Measurements from ENCODE around the gene KPNA3.
"Not testable (repeated sequence)": the region's sequence is repeated elsewhere in the genome, so short reads cannot be mapped to it uniquely, and the experiment has no call there.

The KPNA3 gene

DNA sequence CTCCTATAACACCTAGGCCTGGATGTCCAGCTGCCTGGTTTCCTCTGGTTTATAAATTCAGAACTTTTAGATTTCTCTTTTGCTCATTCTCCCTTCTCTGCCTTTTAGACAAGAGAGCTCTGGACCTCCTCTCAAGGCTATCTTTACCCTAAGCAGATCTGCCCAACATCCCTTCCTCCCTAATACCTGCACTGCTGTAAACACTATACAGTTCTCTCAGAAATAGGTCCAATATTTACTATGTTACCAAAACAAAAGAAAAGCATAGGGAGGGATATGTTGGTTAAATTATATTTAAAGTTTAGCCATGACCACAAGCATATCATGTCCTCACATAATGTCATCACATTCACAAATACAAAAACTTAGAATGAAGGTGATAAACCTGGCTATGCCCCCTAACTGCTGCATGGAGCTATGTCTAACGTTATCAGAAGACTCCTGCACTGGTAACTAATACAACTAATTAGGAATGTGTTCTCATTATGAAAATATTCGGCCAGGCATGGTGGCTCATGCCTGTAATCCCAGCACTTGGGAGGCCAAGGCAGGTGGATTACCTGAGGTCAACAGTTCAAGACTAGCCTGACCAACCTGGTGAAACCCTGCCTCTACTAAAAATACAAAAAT is 18.0 kb downstream of the KPNA3 start:
- Histone ChIP-seq H3K4me3 (replicated peaks; ENCODE audit: insufficient read depth, low read length) (no peak overlapping the region), H3K27me3 (ENCODE audit: insufficient read depth, poor library complexity, severe bottlenecking) (no peaks in the 10 kb centered on the region), H3K27ac (replicated peaks) (no peak overlapping the region)
- TF ChIP-seq, protein P1, sequence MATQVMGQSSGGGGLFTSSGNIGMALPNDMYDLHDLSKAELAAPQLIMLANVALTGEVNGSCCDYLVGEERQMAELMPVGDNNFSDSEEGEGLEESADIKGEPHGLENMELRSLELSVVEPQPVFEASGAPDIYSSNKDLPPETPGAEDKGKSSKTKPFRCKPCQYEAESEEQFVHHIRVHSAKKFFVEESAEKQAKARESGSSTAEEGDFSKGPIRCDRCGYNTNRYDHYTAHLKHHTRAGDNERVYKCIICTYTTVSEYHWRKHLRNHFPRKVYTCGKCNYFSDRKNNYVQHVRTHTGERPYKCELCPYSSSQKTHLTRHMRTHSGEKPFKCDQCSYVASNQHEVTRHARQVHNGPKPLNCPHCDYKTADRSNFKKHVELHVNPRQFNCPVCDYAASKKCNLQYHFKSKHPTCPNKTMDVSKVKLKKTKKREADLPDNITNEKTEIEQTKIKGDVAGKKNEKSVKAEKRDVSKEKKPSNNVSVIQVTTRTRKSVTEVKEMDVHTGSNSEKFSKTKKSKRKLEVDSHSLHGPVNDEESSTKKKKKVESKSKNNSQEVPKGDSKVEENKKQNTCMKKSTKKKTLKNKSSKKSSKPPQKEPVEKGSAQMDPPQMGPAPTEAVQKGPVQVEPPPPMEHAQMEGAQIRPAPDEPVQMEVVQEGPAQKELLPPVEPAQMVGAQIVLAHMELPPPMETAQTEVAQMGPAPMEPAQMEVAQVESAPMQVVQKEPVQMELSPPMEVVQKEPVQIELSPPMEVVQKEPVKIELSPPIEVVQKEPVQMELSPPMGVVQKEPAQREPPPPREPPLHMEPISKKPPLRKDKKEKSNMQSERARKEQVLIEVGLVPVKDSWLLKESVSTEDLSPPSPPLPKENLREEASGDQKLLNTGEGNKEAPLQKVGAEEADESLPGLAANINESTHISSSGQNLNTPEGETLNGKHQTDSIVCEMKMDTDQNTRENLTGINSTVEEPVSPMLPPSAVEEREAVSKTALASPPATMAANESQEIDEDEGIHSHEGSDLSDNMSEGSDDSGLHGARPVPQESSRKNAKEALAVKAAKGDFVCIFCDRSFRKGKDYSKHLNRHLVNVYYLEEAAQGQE (IDR thresholded peaks at IDR 0.05; ENCODE audit: insufficient replicate concordance, low read depth): no peak
- TF ChIP-seq POLR2AphosphoS5 (IDR thresholded peaks at IDR 0.05; ENCODE audit: low read depth) (no peak), SPI1 (IDR thresholded peaks at IDR 0.05; ENCODE audit: borderline replicate concordance, low read depth) (no peak), GABPA (IDR thresholded peaks at IDR 0.05; ENCODE audit: low read depth) (no peak)
- TF ChIP-seq, protein P2, sequence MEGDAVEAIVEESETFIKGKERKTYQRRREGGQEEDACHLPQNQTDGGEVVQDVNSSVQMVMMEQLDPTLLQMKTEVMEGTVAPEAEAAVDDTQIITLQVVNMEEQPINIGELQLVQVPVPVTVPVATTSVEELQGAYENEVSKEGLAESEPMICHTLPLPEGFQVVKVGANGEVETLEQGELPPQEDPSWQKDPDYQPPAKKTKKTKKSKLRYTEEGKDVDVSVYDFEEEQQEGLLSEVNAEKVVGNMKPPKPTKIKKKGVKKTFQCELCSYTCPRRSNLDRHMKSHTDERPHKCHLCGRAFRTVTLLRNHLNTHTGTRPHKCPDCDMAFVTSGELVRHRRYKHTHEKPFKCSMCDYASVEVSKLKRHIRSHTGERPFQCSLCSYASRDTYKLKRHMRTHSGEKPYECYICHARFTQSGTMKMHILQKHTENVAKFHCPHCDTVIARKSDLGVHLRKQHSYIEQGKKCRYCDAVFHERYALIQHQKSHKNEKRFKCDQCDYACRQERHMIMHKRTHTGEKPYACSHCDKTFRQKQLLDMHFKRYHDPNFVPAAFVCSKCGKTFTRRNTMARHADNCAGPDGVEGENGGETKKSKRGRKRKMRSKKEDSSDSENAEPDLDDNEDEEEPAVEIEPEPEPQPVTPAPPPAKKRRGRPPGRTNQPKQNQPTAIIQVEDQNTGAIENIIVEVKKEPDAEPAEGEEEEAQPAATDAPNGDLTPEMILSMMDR (IDR thresholded peaks at IDR 0.05; ENCODE audit: insufficient read depth, low read length): no peak
- no peak for DNase-seq (ENCODE audit: low read depth in 1 of 2, low spot score in 1 of 2)

DNA sequence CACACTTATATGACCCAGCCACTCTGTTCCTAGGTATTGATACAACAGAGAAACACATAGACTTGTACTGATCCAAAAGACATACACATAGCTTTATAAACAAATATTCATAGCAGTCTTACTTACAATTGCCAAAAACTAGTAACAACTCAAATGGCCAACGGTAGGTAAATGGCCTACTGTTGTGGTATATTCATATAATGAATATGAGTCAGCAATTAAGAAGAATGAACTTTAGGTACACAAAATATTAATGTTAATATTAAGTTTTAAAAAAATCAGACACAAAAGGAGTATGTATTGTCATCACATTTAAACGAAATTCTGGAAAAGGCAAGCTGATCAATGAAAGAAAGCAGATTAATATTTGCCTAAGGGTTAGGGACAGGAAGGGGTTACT is 19.7 kb downstream of the KPNA3 start:
- no peak overlapping the region for H3K27ac ChIP-seq (replicated peaks)
- no peaks in the 10 kb centered on the region for H3K27me3 ChIP-seq (ENCODE audit: insufficient read depth, poor library complexity, severe bottlenecking)
- TF ChIP-seq, protein P1 (IDR thresholded peaks at IDR 0.05; ENCODE audit: insufficient replicate concordance, low read depth): no peak
- TF ChIP-seq GABPA (IDR thresholded peaks at IDR 0.05; ENCODE audit: low read depth): no peak
- no peak for TF ChIP-seq SPI1 (IDR thresholded peaks at IDR 0.05; ENCODE audit: borderline replicate concordance, low read depth)
- TF ChIP-seq, protein P2 (IDR thresholded peaks at IDR 0.05; ENCODE audit: insufficient read depth, low read length): no peak
- H3K4me3 ChIP-seq (replicated peaks; ENCODE audit: insufficient read depth, low read length): no peak overlapping the region
- no peak for DNase-seq (ENCODE audit: low read depth in 1 of 2, low spot score in 1 of 2)

DNA sequence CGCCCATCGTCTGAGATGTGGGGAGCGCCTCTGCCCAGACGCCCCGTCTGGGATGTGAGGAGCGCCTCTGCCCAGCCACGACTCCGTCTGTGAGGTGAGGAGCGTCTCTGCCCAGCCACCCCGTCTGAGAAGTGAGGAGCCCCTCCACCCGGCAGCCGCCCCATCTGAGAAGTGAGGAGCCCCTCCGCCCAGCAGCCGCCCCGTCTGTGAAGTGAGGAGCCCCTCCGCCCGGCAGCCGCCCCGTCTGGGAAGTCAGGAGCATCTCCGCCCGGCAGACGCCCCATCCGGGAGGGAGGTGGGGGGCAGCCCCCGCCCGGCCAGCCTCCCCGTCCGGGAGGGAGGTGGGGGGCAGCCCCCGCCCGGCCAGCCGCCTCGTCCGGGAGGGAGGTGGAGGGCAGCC is 30.7 kb downstream of the KPNA3 start:
- H3K27ac ChIP-seq (replicated peaks); H3K27me3 ChIP-seq (ENCODE audit: insufficient read depth, poor library complexity, severe bottlenecking); H3K4me3 ChIP-seq (replicated peaks; ENCODE audit: insufficient read depth, low read length); DNase-seq (ENCODE audit: low read depth in 1 of 2, low spot score in 1 of 2): not testable (repeated sequence)

DNA sequence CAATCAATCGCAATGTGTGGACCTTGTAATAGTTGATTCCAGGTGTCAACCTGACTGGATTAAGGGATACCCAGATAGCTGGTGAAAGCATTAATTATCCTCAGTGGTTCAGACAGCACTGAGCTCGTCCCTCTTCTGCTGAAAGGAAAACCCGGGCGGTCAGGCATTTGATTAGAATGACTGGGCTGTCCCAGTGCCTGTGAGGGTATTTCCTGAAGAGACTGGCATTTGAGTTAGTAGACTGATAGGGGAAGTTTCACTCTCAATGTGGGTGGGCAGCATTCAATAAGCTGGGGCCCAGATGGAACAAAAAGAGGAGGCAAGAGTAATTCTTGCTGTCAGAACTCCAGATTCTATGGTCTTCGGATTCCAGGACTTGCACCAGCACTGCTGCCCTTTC is 31.9 kb downstream of the KPNA3 start:
- Histone ChIP-seq H3K27me3 (ENCODE audit: insufficient read depth, poor library complexity, severe bottlenecking) (no peaks in the 10 kb centered on the region), H3K4me3 (replicated peaks; ENCODE audit: insufficient read depth, low read length) (no peak overlapping the region), H3K27ac (replicated peaks) (no peak overlapping the region)
- TF ChIP-seq POLR2AphosphoS5 (IDR thresholded peaks at IDR 0.05; ENCODE audit: low read depth): no peak
- no peak for TF ChIP-seq GABPA (IDR thresholded peaks at IDR 0.05; ENCODE audit: low read depth)
- TF ChIP-seq, protein P1 (IDR thresholded peaks at IDR 0.05; ENCODE audit: insufficient replicate concordance, low read depth): no peak
- TF ChIP-seq, protein P2 (IDR thresholded peaks at IDR 0.05; ENCODE audit: insufficient read depth, low read length): no peak
- no peak for TF ChIP-seq SPI1 (IDR thresholded peaks at IDR 0.05; ENCODE audit: borderline replicate concordance, low read depth)
- no peak for DNase-seq (ENCODE audit: low read depth in 1 of 2, low spot score in 1 of 2)
